Right lobe of liver (tissue), 4 donors: ENCODE results near the gene LACC1.

Experiments used
- CTCF ChIP-seq, 4 donors: fragments of 200-600 bp in 3 of 4; fragments of 450-650 bp in 1 of 4; IDR thresholded peaks; one replicate each; pipeline versions ENCODE4 v1.5.1 to v1.8.0; 2016 to 2022; ENCODE audit warnings: antibody characterized with exemption in 4 of 4, mild to moderate bottlenecking in 2 of 4
- POLR2A ChIP-seq: fragments of 450-650 bp; IDR thresholded peaks from one replicate; pipeline ENCODE4 v1.6.1; 2017; ENCODE audit warnings: antibody characterized with exemption, mild to moderate bottlenecking
- donor health status: DM: no; HTN: no; CAD: no.
- donor health status: DM: no; HTN: no; CAD: no.
- donor health status: DM: no; HTN: yes; CAD: no.

GRCh38 chr13:43835701-43836100 is 44.0 kb upstream of the LACC1 start:
- TF ChIP-seq CTCF (IDR thresholded peaks at IDR 0.05) (no peak), POLR2A (no peak)
